MG63 (cell line): ENCODE measurements around the gene MINAR1. TPM values are rescaled to one million over a fixed set of nuclear protein-coding genes. Genes with fewer than 3 reads are reported as not detected.

ENCODE experiments used
- DNase-seq: peaks from one replicate; pipeline ENCODE4 v3.0.0-alpha.2; 2020
- H3K27me3 ChIP-seq: fragments of 250-450 bp; sonication (Bioruptor Pico); 2 replicates; pipeline ENCODE4 v1.5.1; 2020; ENCODE audit warnings: mild to moderate bottlenecking, moderate library complexity
- H3K36me3 ChIP-seq: fragments of 250-450 bp; sonication (Bioruptor Pico); 2 replicates; pipeline ENCODE4 v1.5.1; 2020; ENCODE audit warnings: mild to moderate bottlenecking, moderate library complexity
- H3K4me3 ChIP-seq: fragments of 250-450 bp; sonication (Bioruptor Pico); 2 replicates; pipeline ENCODE4 v1.5.1; 2020; ENCODE audit warnings: mild to moderate bottlenecking, moderate library complexity
- H3K9me3 ChIP-seq: fragments of 250-450 bp; sonication (Bioruptor Pico); 2 replicates; pipeline ENCODE4 v1.5.1; 2020; ENCODE audit warnings: mild to moderate bottlenecking, moderate library complexity
- total RNA-seq: library from RNA; depleted of rRNA; stranded (reverse); fragments of >200 nt; shearing (Covaris generic); gene quantifications from 2 replicates; pipeline ENCODE4 v1.2.3, GENCODE V29; 2014; ENCODE audit warnings: low replicate concordance

MINAR1 gene
- total RNA-seq, 1 experiment from 2014 or later, result 0.79 TPM

- H3K4me3 ChIP-seq, result no peak overlapping the region
- no peaks in the 10 kb centered on the region for H3K9me3 ChIP-seq
- H3K36me3 ChIP-seq, result no peaks in the 10 kb centered on the region
- no peaks in the 10 kb centered on the region for H3K27me3 ChIP-seq
- no peak for DNase-seq
These were observed 20.3 kb downstream of the MINAR1 start for GRCh38 chr15:79452244-79453051.

- DNase-seq, result no peak
- no peaks in the 10 kb centered on the region for H3K36me3 ChIP-seq
- H3K4me3 ChIP-seq, result no peak overlapping the region
- H3K27me3 ChIP-seq, result no peaks in the 10 kb centered on the region
- H3K9me3 ChIP-seq, result no peaks in the 10 kb centered on the region
These were observed 21.3 kb downstream of the MINAR1 start for GRCh38 chr15:79453446-79453845.

DNA sequence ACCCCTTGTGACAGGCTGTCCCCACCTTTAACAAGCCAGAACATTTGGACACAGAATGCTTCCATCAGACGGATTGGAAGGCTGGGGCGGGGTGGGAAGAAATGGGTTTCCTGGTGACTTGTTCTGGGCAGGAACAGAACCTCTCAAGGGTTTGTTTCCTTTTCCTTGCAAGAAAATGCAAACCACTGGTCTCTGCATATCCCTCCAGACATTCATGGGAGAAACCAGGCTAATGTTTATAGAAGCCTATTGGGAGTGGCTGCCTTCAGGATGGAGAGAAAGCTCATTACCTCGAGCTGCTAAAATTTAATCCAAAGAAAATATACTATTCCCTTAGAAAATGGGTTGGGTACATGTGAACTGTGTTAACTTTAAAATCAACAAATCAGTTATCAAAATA, 21.9 kb downstream of the MINAR1 start:
- Histone ChIP-seq H3K27me3 (no peaks in the 10 kb centered on the region), H3K4me3 (no peak overlapping the region), H3K9me3 (no peaks in the 10 kb centered on the region), H3K36me3 (no peaks in the 10 kb centered on the region)
- no peak for DNase-seq

GRCh38 chr15:79455361-79455760, 23.2 kb downstream of the MINAR1 start:
- H3K27me3 ChIP-seq, result no peaks in the 10 kb centered on the region
- no peaks in the 10 kb centered on the region for H3K9me3 ChIP-seq
- no peak for DNase-seq
- H3K4me3 ChIP-seq, result no peak overlapping the region
- H3K36me3 ChIP-seq, result no peaks in the 10 kb centered on the region

GRCh38 chr15:79455943-79456342, 23.8 kb downstream of the MINAR1 start:
- Histone ChIP-seq H3K36me3 (no peaks in the 10 kb centered on the region), H3K27me3 (no peaks in the 10 kb centered on the region), H3K9me3 (no peaks in the 10 kb centered on the region), H3K4me3 (no peak overlapping the region)
- DNase-seq, result no peak

GRCh38 chr15:79458491-79458890, 26.4 kb downstream of the MINAR1 start:
- H3K9me3 ChIP-seq, result no peaks in the 10 kb centered on the region
- no peak overlapping the region for H3K4me3 ChIP-seq
- no peak for DNase-seq
- no peaks in the 10 kb centered on the region for H3K27me3 ChIP-seq
- H3K36me3 ChIP-seq, result no peaks in the 10 kb centered on the region

- Histone ChIP-seq H3K9me3 (no peaks in the 10 kb centered on the region), H3K27me3 (no peaks in the 10 kb centered on the region), H3K4me3 (no peak overlapping the region), H3K36me3 (no peaks in the 10 kb centered on the region)
- no peak for DNase-seq
These were observed 27.5 kb downstream of the MINAR1 start for GRCh38 chr15:79459666-79460065.

DNA sequence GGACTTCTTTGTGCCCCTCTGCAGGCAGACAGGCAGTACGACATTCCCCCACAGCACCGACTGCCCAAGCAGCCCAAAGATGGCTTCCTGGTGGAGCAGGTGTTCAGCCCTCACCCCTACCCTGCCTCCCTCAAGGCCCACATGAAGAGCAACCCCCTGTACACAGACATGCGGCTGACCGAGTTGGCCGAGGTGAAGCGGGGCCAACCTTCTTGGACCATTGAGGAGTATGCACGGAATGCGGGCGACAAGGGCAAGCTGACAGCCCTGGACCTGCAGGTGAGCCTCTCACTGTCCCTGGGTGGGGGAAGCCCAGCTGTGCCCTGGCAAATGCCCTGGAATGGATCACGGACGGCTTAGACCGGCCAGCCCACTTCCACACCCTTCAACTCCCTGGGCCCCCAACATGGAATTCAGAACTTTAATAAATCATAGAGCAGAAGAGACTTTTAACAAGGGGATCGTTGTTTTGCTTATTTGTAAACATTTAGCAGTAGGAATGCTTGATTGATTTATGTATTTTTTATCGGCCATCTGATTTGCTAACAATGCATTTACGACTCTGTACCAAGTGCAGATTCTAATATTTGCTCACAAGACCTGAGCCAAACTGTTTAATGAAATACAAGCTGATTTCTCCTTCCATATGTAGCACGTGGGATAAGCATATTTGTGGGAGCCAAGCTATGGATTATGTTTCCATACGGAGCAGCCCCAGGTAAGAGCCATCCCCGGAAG, 31.1 kb downstream of the MINAR1 start:
- no peak for DNase-seq
- H3K4me3 ChIP-seq, result no peak overlapping the region
- H3K27me3 ChIP-seq, result no peaks in the 10 kb centered on the region
- no peaks in the 10 kb centered on the region for H3K36me3 ChIP-seq
- no peaks in the 10 kb centered on the region for H3K9me3 ChIP-seq

DNA sequence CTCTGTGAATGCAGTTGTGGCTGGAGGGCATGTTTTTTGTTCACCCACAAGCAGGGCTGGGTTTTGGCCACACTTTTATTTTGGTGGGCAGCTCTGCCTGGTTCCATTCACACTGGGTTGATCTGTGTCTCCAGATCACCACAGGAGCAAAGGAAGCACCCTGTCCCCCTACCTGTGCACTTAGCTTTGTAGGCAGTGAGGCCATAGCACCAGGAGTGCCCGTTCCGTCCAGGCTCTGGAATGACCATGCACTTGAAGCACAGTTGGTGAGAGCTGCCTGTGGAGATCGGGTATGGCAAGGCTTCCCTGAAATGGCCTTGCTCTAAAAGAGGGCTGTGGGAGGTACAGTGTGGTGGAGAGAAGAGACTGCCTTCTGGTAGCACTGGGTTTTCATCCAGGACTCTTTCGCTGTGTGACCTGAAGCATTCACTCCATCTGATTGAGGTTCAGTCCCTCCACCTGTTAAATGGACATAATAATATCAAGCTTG, 31.7 kb downstream of the MINAR1 start:
- Histone ChIP-seq H3K9me3 (no peaks in the 10 kb centered on the region), H3K4me3 (no peak overlapping the region), H3K36me3 (no peaks in the 10 kb centered on the region; the same call in 1 of the 2 replicates), H3K27me3 (no peaks in the 10 kb centered on the region)
- no peak for DNase-seq

DNA sequence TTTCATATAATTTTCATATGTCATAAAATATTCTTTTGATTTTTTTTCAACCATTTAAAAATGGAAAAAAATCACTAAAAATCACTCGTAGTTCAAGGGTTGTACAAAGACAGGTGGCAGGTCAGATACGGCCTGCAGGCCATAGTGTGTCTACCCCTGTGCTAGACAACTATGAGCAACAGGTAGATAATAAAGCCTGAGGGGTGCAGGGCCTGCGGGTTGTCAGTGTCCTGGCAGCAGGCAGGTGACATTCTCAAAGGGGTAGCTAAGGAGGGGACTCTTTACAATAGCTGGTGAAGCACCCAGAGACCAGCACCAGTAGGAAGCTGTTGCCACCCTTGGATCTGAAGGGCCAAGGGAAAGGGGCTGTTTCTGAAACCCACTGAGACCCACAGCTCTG, 34.4 kb downstream of the MINAR1 start:
- no peak for DNase-seq
- Histone ChIP-seq H3K36me3 (no peaks in the 10 kb centered on the region; the same call in 1 of the 2 replicates), H3K27me3 (no peaks in the 10 kb centered on the region), H3K4me3 (no peak overlapping the region), H3K9me3 (no peaks in the 10 kb centered on the region)

GRCh38 chr15:79467865-79468586, 35.9 kb downstream of the MINAR1 start:
- no peaks in the 10 kb centered on the region for H3K27me3 ChIP-seq
- no peaks in the 10 kb centered on the region; the same call in 1 of the 2 replicates for H3K36me3 ChIP-seq
- H3K4me3 ChIP-seq, result no peak overlapping the region
- no peak for DNase-seq
- H3K9me3 ChIP-seq, result no peaks in the 10 kb centered on the region

- Histone ChIP-seq H3K36me3 (no peaks in the 10 kb centered on the region; the same call in 1 of the 2 replicates), H3K27me3 (no peaks in the 10 kb centered on the region), H3K4me3 (no peak overlapping the region), H3K9me3 (no peaks in the 10 kb centered on the region)
- DNase-seq, result no peak
These were observed 40.3 kb downstream of the MINAR1 start for GRCh38 chr15:79472446-79472845.

- Histone ChIP-seq H3K9me3 (no peaks in the 10 kb centered on the region), H3K36me3 (no peaks in the 10 kb centered on the region), H3K4me3 (no peak overlapping the region), H3K27me3 (no peaks in the 10 kb centered on the region)
- no peak for DNase-seq
These were observed 42.1 kb downstream of the MINAR1 start for GRCh38 chr15:79474252-79474651.

- peak overlapping the region; percentile 18 for H3K4me3 ChIP-seq
- no peaks in the 10 kb centered on the region for H3K9me3 ChIP-seq
- no peak for DNase-seq
- H3K36me3 ChIP-seq, result no peaks in the 10 kb centered on the region
- no peaks in the 10 kb centered on the region for H3K27me3 ChIP-seq
These were observed 43.2 kb downstream of the MINAR1 start for GRCh38 chr15:79475306-79475705.

GRCh38 chr15:79478108-79478507, 46.0 kb downstream of the MINAR1 start:
- DNase-seq, result no peak
- 0 out of 2 replicates have a peak, but pooled peaks cover 4% of the 10 kb centered on the region for H3K9me3 ChIP-seq
- H3K36me3 ChIP-seq, result no peaks in the 10 kb centered on the region
- H3K4me3 ChIP-seq, result no peak overlapping the region
- no peaks in the 10 kb centered on the region for H3K27me3 ChIP-seq

DNA sequence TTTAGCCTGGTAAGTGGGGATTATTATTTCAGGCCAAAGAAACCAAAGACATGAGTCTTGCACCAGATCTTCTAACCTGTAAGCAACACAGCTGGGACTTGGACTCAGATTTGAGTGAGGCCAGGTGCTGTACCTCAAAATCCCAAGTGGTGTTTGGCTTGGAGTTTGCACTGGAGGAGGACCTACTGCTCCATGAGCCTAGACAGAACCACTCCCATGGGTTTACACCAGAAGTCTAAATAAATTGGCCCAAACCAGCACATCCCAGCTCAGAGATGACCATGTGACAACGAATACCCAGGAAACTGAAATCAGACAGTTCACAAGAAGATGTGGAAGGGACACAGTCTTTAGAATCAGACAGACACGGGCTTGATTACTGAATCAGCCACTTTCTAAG, 47.5 kb downstream of the MINAR1 start:
- Histone ChIP-seq H3K27me3 (no peaks in the 10 kb centered on the region; the same call in 1 of the 2 replicates), H3K9me3 (0 out of 2 replicates have a peak, but pooled peaks cover 4% of the 10 kb centered on the region), H3K4me3 (no peak overlapping the region), H3K36me3 (no peaks in the 10 kb centered on the region)
- no peak for DNase-seq

DNA sequence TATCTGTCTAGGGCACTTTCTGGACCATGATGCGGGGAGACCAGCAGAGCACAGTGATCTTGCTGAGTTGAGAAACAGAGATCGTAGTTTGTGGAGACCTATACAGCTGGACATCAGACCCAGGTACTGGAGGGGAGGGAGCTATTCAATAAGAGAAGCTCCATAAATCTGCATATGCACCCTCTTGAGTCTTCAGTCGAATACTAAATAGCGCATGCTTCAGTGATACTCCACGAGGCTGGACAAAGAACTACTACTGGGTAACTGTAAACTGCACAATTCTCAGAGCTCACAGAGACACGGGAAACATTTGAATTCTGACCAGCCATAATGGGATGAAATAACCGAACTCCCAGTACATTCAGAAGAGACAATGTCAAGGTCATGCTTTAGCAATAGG, 49.7 kb downstream of the MINAR1 start:
- H3K9me3 ChIP-seq, result 0 out of 2 replicates have a peak, but pooled peaks cover 4% of the 10 kb centered on the region
- no peak for DNase-seq
- H3K4me3 ChIP-seq, result no peak overlapping the region
- no peaks in the 10 kb centered on the region; the same call in 1 of the 2 replicates for H3K27me3 ChIP-seq
- H3K36me3 ChIP-seq, result no peaks in the 10 kb centered on the region
